Measurements from ENCODE around the gene CCDC83. TPM values are rescaled to one million over a fixed set of nuclear protein-coding genes. Genes with fewer than 3 reads are reported as not detected.

CCDC83 gene
- total RNA-seq, 1 donor from 2014 or later = not detected

GRCh38 chr11:85903406-85903805, 48.2 kb downstream of the CCDC83 start:
- Mint-ChIP-seq H3K4me3 (ENCODE audit: unreplicated experiment) (no peak overlapping the region), H3K36me3 (ENCODE audit: low read depth, unreplicated experiment) (no peaks in the 10 kb centered on the region), H3K9me3 (ENCODE audit: unreplicated experiment) (no peaks in the 10 kb centered on the region), H3K4me1 (ENCODE audit: low read depth, unreplicated experiment) (no peaks in the 10 kb centered on the region), H3K27me3 (ENCODE audit: low read depth, unreplicated experiment) (no peaks in the 10 kb centered on the region), H3K27ac (ENCODE audit: unreplicated experiment) (no peak overlapping the region)
- Histone ChIP-seq H3K4me1 (ENCODE audit: insufficient read depth, low read length) (no peaks in the 10 kb centered on the region), H3K27me3 (ENCODE audit: insufficient read depth, low read length) (no peaks in the 10 kb centered on the region), H3K27ac (ENCODE audit: low read depth, low read length) (no peak overlapping the region), H2AFZ (ENCODE audit: low read depth, low read length) (no peak overlapping the region), H3K36me3 (ENCODE audit: insufficient read depth, low read length) (no peaks in the 10 kb centered on the region), H4K20me1 (ENCODE audit: insufficient read depth, low read length) (no peaks in the 10 kb centered on the region), H3K9me3 (ENCODE audit: insufficient read depth, low read depth, low read length) (no peaks in the 10 kb centered on the region), H3K9ac (ENCODE audit: low read length) (no peak overlapping the region), H3K79me2 (ENCODE audit: insufficient read depth, low read length) (no peaks in the 10 kb centered on the region), H3K4me2 (ENCODE audit: low read length) (no peak overlapping the region), H3K4me3 (ENCODE audit: insufficient read depth, low read depth, low read length) (no peak overlapping the region)
- FAIRE-seq (no peak), DNase-seq (ENCODE audit: low read depth) (no peak)
- TF ChIP-seq EZH2 (IDR thresholded peaks at IDR 0.05; ENCODE audit: insufficient read depth, low read length) (no peak), CTCF (IDR thresholded peaks at IDR 0.05; ENCODE audit: insufficient read depth, low read depth, low read length) (no peak)

GRCh38 chr11:85903811-85904210, 48.6 kb downstream of the CCDC83 start:
- no peak for FAIRE-seq
- Histone ChIP-seq H3K27ac (ENCODE audit: low read depth, low read length) (no peak overlapping the region), H3K4me1 (ENCODE audit: insufficient read depth, low read length) (no peaks in the 10 kb centered on the region), H3K36me3 (ENCODE audit: insufficient read depth, low read length) (no peaks in the 10 kb centered on the region), H3K4me3 (ENCODE audit: insufficient read depth, low read depth, low read length) (no peak overlapping the region), H3K27me3 (ENCODE audit: insufficient read depth, low read length) (no peaks in the 10 kb centered on the region), H2AFZ (ENCODE audit: low read depth, low read length) (no peak overlapping the region), H3K9me3 (ENCODE audit: insufficient read depth, low read depth, low read length) (no peaks in the 10 kb centered on the region), H3K79me2 (ENCODE audit: insufficient read depth, low read length) (no peaks in the 10 kb centered on the region), H3K9ac (ENCODE audit: low read length) (no peak overlapping the region), H4K20me1 (ENCODE audit: insufficient read depth, low read length) (no peaks in the 10 kb centered on the region), H3K4me2 (ENCODE audit: low read length) (no peak overlapping the region)
- H3K4me3 Mint-ChIP-seq (ENCODE audit: unreplicated experiment) = no peak overlapping the region
- no peaks in the 10 kb centered on the region for H3K9me3 Mint-ChIP-seq (ENCODE audit: unreplicated experiment)
- no peak for DNase-seq (ENCODE audit: low read depth)
- TF ChIP-seq CTCF (IDR thresholded peaks at IDR 0.05; ENCODE audit: insufficient read depth, low read depth, low read length) = no peak
- no peak for TF ChIP-seq EZH2 (IDR thresholded peaks at IDR 0.05; ENCODE audit: insufficient read depth, low read length)
- no peaks in the 10 kb centered on the region for H3K36me3 Mint-ChIP-seq (ENCODE audit: low read depth, unreplicated experiment)
- no peaks in the 10 kb centered on the region for H3K4me1 Mint-ChIP-seq (ENCODE audit: low read depth, unreplicated experiment)
- no peak overlapping the region for H3K27ac Mint-ChIP-seq (ENCODE audit: unreplicated experiment)
- no peaks in the 10 kb centered on the region for H3K27me3 Mint-ChIP-seq (ENCODE audit: low read depth, unreplicated experiment)

- H3K27me3 ChIP-seq (ENCODE audit: insufficient read depth, low read length) = no peaks in the 10 kb centered on the region
- no peak overlapping the region for H2AFZ ChIP-seq (ENCODE audit: low read depth, low read length)
- no peak overlapping the region for H3K4me2 ChIP-seq (ENCODE audit: low read length)
- H3K27me3 Mint-ChIP-seq (ENCODE audit: low read depth, unreplicated experiment) = peaks cover 2% of the 10 kb centered on the region
- H3K36me3 ChIP-seq (ENCODE audit: insufficient read depth, low read length) = no peaks in the 10 kb centered on the region
- no peak overlapping the region for H3K4me3 Mint-ChIP-seq (ENCODE audit: unreplicated experiment)
- no peak for DNase-seq (ENCODE audit: low read depth)
- no peak for FAIRE-seq
- peaks cover 4% of the 10 kb centered on the region for H3K9me3 ChIP-seq (ENCODE audit: insufficient read depth, low read depth, low read length)
- H4K20me1 ChIP-seq (ENCODE audit: insufficient read depth, low read length) = no peaks in the 10 kb centered on the region
- no peak overlapping the region for H3K4me3 ChIP-seq (ENCODE audit: insufficient read depth, low read depth, low read length)
- H3K79me2 ChIP-seq (ENCODE audit: insufficient read depth, low read length) = no peaks in the 10 kb centered on the region
- H3K36me3 Mint-ChIP-seq (ENCODE audit: low read depth, unreplicated experiment) = no peaks in the 10 kb centered on the region
- H3K4me1 ChIP-seq (ENCODE audit: insufficient read depth, low read length) = no peaks in the 10 kb centered on the region
- H3K9ac ChIP-seq (ENCODE audit: low read length) = no peak overlapping the region
- peaks cover 7% of the 10 kb centered on the region for H3K9me3 Mint-ChIP-seq (ENCODE audit: unreplicated experiment)
- H3K27ac ChIP-seq (ENCODE audit: low read depth, low read length) = no peak overlapping the region
- no peak overlapping the region for H3K27ac Mint-ChIP-seq (ENCODE audit: unreplicated experiment)
- H3K4me1 Mint-ChIP-seq (ENCODE audit: low read depth, unreplicated experiment) = peaks cover 2% of the 10 kb centered on the region
- no peak for TF ChIP-seq CTCF (IDR thresholded peaks at IDR 0.05; ENCODE audit: insufficient read depth, low read depth, low read length)
- TF ChIP-seq EZH2 (IDR thresholded peaks at IDR 0.05; ENCODE audit: insufficient read depth, low read length) = no peak
Observed at GRCh38 chr11:85912414-85912813, 57.2 kb downstream of the CCDC83 start.
